DMS114 treated with DMSO at 0.1 percent for 48 hours (cell line): ENCODE data around the gene FBN2.

Experiments
- DNase-seq: peaks from one replicate; lab custom pipeline; 2025; ENCODE audit not compliant: unreplicated experiment; lab: John Stamatoyannopoulos, UW

FBN2 gene

GRCh38 chr5:128538000-128538249 is at the start of gene FBN2:
FBN2 (minus strand) TSS chr5:128538245; CDS start chr5:128537603, 642 bp downstream.
- no peak for DNase-seq

DNA sequence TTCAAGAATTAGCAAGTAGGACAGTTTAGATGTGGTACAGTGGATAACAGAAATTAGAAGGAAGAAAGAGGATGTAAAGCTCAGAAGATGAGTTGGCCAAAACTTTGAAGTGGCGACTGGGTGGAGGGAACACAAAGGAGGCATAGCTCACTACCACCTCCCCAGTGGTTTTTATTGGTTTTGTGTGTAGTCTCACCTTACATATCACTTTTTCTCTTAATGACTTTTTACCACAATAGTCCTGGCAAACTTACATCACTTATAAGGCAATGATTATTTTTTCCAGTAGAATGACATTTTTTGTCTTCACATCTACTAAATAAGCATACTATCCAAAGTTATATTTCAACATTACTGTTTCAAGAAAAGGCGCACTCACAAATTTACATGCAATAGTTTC is 49.2 kb upstream of the FBN2 start:
- no peak for DNase-seq

- DNase-seq: no peak
These were observed 48.8 kb upstream of the FBN2 start for GRCh38 chr5:128586848-128587247.

GRCh38 chr5:128579639-128580038 is 41.6 kb upstream of the FBN2 start:
- DNase-seq: no peak

DNA sequence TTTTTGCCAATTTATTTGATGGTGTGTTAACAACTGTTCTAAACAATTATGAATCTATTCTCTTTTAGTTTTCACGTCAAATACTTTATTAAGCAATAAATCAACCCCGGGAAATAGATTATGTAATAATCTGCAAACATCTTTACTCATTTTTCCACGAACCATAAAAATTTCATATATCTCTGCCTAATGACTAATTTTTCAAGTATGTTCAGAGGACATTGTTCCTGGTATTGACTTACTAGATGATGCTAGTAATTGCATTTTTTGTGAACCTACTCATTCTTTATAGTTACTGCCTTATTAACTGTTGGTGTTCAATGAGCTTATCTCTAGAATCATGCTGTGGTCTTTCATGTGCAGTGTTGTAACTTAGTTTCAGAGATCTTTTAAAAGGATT is 41.0 kb upstream of the FBN2 start:
- no peak for DNase-seq

DNA sequence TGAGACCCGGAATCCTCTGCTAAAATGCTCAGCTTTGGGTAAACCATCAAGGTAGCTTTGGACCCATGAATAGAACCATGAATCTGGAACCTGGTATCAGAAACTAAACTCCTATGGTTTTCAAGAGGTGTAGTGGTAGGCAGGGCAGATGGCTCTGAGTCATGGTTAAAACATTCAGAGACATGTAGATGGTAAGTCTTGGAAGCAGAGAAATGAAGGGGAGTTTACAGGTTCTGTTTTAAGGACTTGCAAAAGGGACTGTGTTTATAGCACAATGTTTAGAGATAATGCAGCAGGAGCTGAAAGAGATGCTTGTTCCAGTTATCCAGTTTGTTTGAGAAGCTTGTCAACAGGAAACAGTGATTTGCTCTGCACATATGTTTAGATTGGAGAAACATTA is 36.0 kb upstream of the FBN2 start:
- DNase-seq: no peak

DNA sequence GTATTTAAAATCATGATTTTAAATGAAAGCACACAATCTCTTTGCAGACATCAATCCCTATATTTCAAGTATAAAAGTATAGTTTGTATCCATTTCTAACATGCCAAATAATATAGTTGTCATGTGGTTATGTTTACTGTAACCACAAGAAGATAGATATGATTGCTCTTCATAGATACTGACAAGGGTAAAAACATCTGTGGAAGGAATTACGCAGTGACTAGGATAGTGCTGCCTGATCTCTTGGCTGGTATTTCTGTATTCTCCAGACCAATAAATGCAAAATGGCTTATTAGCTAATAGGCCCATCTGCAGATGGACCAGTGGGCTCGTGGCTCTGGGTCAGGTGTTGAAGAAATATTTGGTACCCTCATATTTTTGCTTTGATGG is 34.9 kb upstream of the FBN2 start:
- no peak for DNase-seq

GRCh38 chr5:128572051-128572929 is 34.2 kb upstream of the FBN2 start:
- DNase-seq: no peak

DNA sequence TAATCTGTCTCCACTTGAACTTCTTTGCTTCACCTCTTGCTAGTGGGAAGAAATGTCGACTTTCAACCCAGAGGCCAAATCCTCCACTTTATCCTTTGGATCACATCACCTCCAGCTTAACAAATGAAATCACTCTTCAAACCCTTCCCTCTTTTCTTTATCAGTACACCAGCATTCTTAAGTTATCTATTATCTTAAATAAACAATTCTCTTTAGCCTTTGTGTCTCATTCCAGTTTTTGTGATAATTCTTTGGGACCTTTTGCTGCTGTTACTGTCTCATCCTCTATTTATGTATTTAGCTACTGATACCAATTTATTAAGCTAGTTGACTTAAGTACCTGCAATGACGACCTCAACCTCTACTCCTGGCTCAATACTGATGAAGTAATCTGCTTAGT is 28.1 kb upstream of the FBN2 start:
- no peak for DNase-seq

DNA sequence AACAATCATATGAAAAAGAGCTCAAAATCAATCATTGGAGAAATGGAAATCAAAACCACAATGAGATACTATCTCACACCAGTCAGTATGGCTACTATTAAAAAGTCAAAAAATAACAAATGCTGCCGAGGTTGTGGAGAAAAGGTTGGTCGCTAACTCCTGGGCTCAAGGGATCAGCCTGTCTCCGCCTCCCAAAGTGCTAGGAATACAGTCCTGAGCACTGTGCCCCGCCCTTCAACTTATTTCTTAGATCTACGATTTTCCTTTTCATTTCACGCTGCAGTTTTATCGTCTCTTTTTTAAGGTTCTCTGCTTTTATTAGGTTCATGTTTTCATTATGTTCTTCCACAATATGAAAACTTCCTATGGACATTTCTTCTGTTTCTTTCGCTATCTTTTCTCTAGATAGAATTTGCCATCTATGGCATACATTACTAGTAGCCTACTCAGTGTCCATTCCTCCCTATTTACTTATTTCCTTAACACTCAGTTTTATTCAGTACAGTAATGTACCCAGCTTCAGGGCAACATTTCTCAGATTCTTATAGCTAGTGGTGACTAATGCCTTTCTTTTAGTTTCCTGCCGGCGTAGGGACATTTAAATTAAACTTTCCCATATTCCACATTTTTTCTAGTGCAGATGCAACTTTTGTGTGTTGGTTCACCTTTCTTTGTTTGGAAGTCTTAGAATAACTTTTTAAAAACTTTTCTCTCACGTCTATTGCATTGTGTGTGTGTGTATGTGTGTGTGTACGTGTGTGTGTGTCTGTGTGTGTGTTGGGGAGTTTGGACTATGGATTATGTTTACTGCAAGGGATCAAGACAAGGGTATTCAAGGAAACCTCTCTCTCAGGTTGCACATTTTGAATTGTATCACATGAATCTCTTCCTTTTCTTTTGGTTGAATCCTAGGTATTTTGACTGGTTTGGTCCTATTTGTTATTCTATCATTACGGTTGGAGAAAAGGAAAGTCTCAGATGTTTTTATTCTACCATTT is 21.6 kb upstream of the FBN2 start:
- no peak for DNase-seq

- no peak for DNase-seq
These were observed 15.7 kb upstream of the FBN2 start for GRCh38 chr5:128553747-128554146.

DNA sequence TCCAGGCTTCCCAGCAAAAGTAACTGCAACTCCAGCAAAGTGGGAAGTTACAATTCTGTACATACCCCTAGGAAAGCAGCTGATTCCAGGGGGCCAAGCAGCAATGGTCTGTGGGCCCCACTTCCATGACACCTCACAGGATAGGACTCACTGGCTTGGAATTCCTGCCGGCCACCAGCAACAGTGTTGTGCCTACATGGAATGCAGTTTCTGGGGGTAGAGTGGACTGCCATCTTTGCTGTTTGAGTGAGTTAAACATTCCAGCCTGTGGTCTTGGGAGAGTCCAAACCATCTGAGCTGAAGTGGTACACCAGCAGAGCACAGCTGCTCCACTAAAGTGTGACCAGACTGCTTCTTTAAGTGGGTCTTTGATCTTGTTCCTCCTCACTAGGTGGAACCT is 13.4 kb upstream of the FBN2 start:
- no peak for DNase-seq

DNA sequence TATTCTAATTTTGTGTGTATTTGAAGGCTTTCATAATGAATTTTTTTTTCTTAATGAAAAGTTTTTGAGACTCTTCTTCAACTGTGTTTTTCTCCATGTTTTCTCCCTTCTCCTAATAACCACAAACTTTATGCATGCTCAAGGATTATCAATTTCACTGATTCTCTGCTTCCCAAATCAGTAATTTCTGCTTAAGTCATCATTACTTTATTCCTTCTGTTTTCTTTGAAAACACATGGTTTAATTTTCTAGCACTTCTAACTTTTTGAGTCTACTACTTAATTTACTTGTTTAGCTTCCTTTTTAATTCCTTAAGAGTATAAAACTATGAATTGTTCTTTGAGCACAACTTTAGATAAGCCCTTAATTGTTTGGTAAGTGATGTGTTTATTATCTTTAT is 11.5 kb upstream of the FBN2 start:
- no peak for DNase-seq

DNA sequence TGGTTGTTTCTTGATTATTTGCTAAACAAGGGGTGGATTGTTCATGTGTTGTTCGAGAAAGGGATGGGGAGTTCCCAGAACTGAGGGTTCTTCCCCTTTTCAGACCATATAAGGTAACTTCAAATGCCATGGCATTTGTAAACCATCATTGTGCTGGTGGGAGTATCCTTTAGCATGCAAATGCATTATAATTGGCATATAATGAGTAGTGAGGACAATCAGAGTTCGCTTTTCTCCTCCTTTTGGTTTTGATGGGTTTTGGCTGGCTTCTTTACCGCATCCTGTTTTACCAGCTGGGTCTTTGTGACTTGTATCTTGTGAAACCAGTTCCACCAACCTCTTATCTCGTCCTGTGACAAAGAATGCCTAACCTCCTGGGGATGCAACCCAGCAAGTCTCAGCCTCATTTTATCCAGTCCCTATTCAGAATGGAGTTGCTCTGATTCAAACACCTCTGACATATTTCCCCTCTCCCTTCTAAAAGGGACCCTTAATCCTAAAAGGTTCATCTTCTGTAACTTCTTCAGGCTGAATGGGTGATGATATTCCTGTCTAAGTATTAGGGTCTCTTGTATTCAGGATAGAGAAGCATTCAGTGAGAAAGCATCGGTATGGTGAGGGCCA is 8.7 kb upstream of the FBN2 start:
- DNase-seq: no peak

DNA sequence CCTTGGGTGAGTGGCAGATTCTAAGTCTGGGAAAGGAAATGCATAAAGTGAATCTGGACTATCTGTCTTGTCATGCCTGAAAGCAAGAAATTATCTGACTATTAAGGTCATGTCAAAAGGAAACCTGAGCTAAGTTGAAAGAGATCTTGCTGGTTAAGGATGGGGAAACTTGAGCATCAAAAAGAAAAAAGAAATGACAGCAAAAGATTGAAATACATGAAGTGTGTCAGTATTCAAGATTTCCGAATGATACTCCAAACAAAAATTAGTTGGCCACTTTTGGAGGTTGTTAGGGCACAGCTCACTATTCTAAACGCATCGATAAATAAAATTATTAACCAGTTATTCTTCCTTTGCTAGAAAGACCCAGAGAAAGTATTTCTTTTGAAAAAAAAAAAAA is 3.3 kb upstream of the FBN2 start:
- DNase-seq: no peak

- DNase-seq: no peak
These were observed 989 bp upstream of the FBN2 start for GRCh38 chr5:128539038-128539429.

GRCh38 chr5:128538250-128539037 is 399 bp upstream of the FBN2 start:
- DNase-seq: peak; percentile 13

DNA sequence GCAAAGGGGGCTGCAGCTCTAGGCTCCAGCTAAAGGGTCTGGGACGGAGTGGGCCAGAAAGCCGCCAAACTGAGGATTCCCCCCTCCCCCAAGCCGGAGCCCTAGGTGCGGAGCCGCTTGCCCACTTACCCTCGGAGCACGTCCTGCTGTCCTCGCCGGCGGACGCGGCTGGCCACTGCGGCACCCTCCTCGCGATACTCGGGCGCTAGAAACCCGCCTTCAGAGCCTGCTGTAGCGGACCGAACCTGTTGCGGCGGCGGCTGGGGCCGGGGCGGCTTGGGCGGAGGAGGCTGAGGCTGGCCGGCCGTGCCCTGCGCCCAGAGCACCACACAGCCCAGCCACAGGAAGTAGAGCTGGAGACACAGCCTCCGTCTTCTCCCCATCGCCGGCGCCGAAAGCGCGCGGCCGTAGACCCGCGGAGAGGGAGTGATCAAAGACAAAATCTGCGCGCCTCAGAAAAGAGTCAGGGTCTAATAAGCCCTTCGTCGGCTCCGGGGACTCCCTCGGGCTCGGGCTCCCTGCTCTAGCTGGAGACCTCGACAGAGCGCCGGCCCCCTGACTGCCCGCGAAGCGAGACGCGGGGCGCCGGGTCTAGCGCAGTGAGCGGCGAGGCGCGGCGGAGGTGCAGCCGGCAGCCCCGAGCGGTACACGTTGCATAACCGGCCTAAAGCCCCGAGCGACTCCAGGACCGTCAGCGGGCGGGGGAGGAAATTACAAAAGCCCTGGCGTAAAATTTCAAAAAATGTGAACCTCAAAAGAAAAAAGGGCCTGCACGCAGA is 635 bp downstream of the FBN2 start:
- no peak for DNase-seq

DNA sequence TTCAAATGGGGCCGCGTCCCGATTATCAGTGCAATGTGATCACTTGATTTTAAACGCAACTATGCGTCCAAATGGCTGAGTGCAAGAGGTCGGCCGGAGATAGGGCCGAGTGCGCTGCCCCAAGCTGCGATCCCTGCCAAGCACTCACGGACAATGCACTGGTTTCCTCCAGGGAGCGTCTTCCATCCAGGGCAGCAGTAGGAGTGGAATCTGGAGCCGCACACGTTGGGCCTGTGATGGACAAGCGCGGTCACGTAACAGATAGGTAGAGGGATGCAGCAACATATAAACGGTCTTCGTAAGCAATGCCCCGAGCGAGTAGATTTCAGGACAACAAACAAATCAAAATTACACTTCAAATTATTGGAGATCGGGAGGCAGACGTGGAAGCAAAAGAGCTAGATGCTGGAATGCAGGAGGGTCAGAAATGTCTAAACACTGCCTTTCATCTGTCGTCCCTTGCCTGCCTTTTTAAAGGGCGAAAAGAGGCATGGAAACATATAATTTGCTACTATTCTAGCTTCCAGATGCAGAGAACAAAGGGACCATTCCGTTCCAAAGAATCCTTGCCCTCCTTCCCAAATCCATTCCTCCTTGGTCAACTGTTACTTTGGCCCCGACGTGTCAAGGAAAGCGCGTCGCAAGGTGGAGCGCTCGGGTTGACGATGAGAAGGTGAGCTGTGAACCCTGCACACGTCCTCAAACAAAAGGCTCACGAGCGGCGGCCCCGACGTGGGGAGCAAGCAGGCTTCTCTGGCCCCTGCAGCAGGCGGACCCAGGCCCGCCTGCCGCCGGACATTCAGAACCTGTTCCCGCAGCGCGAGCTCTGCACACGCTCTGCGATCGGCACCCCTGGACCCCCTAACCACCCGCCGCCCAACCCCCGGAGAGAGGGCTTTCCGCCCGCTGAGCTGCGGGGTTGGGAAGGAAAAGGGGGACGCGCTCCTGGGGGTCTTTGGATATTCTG is 1.5 kb downstream of the FBN2 start:
- DNase-seq: no peak
